Right lobe of liver (tissue), 6 donors: ENCODE measurements around the gene KARS1. TPM values are rescaled to one million over a fixed set of nuclear protein-coding genes. Genes with fewer than 3 reads are reported as not detected.

Source experiments
- ATAC-seq, 4 donors: fragments of 200-7000 bp; cut with Tn5 transposase; one replicate each; pipeline ENCODE4 v1.9.1; 2020; ENCODE audit warnings: mild to moderate bottlenecking in 4 of 4, moderate library complexity in 4 of 4
- DNase-seq, 3 donors: peaks; one replicate each; pipeline ENCODE4 v3.0.0-alpha.2; 2020
- H3K27ac ChIP-seq, 3 donors: fragments of 200-600 bp; one replicate each; pipeline ENCODE4 v1.8.0; 2022
- H3K27me3 ChIP-seq, 2 donors: fragments of 200-600 bp; one replicate each; pipeline ENCODE4 v1.8.0; 2022
- H3K36me3 ChIP-seq, 4 donors: fragments of 200-600 bp; sonication (generic) in 1 of 4; one replicate each; pipeline versions ENCODE4 v1.5.1 to v1.8.0; 2017 to 2022; ENCODE audit warnings: control low read depth in 1 of 4
- H3K4me1 ChIP-seq, 4 donors: fragments of 200-600 bp; sonication (generic) in 1 of 4; one replicate each; pipeline versions ENCODE4 v1.5.1 to v1.8.0; 2017 to 2022; ENCODE audit warnings: control low read depth in 1 of 4
- H3K4me3 ChIP-seq, 3 donors: fragments of 200-600 bp; one replicate each; pipeline ENCODE4 v1.8.0; 2022
- H3K9me3 ChIP-seq, 4 donors: fragments of 200-600 bp; sonication (generic) in 1 of 4; one replicate each; pipeline versions ENCODE4 v1.5.1 to v1.8.0; 2017 to 2022; ENCODE audit warnings: control low read depth in 1 of 4
- CTCF ChIP-seq, 4 donors: fragments of 200-600 bp in 3 of 4; fragments of 450-650 bp in 1 of 4; IDR thresholded peaks; one replicate each; pipeline versions ENCODE4 v1.5.1 to v1.8.0; 2016 to 2022; ENCODE audit warnings: antibody characterized with exemption in 4 of 4, mild to moderate bottlenecking in 2 of 4
- POLR2A ChIP-seq: fragments of 450-650 bp; IDR thresholded peaks from one replicate; pipeline ENCODE4 v1.6.1; 2017; ENCODE audit warnings: antibody characterized with exemption, mild to moderate bottlenecking
- whole genome bisulfite sequencing: methylation state at CpG from one replicate; pipeline ENCODE4 v1.1.6; 2018; ENCODE audit warnings: low coverage, low lambda C conversion rate; ENCODE audit not compliant: insufficient coverage; ENCODE audit errors: missing lambda C conversion rate; 5-methylcytosine and 5-hydroxymethylcytosine counted together
- intact Hi-C, 2 donors: fragments of 100-400 bp; cut with DNase I; formaldehyde crosslinking; loops; one replicate each; pipeline versions ENCODE4 v1.11.2 to v1.14.1; 2022
- total RNA-seq, 6 experiments: library from RNA; depleted of rRNA in 2 of 6; stranded (reverse); fragments of >200 nt in 2 of 6; fragmentation: NEBNext Ultra II Directional in 3 of 6; extraction: Animal tissue kit (Norgen Biotek cat#: 25700) in 3 of 6; gene quantifications; one replicate each; pipeline versions ENCODE4 v1.1.0 to v1.2.4, GENCODE V29; 2016 to 2023
- donor health status: DM: no; HTN: yes; CAD: no.
- donor health status: DM: no; HTN: no; CAD: no.
- donor health status: DM: no; HTN: no; CAD: no.
- donor health status: DM: no; HTN: yes; CAD: no.
- donor health status: DM: no; HTN: yes; CAD: no.

KARS1 gene
- total RNA-seq, 6 experiments from 2014 or later: 40.0 to 85.0 (median 53.8) TPM

DNA sequence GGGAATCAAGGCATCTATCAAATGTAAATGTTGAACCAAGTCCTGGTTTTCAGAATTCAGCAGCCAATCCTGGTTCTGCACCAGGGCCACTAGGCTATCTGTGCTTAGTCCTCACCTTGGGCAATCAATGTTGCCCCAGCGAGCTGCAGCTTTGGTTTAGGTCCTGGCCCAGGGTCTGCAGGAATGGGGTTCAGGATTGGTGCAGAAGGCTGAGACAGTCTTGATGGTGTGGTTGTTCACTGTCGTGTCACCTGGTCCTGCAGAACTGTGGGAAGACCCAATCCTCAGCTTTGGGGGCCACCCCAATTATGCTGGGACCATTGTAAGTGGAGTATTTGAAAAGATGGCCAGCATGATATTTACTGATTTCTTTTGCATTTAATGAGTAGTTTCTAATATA lies 10.7 kb upstream of the KARS1 start:
- WGBS: no CpG with 5 or more reads among the region's 2 CpGs
- no peaks in the 10 kb centered on the region for H3K4me1 ChIP-seq
- no peaks in the 10 kb centered on the region for H3K27me3 ChIP-seq
- TF ChIP-seq POLR2A (no peak), CTCF (IDR thresholded peaks at IDR 0.05) (no peak)
- intact Hi-C loops: no loop called here
- H3K9me3 ChIP-seq: no peaks in the 10 kb centered on the region
- H3K27ac ChIP-seq: no peak overlapping the region
- no peak for ATAC-seq
- no peak overlapping the region for H3K4me3 ChIP-seq
- peaks cover 7 to 49% (median 18%) of the 10 kb centered on the region in 4 donors for H3K36me3 ChIP-seq
- no peak for DNase-seq

DNA sequence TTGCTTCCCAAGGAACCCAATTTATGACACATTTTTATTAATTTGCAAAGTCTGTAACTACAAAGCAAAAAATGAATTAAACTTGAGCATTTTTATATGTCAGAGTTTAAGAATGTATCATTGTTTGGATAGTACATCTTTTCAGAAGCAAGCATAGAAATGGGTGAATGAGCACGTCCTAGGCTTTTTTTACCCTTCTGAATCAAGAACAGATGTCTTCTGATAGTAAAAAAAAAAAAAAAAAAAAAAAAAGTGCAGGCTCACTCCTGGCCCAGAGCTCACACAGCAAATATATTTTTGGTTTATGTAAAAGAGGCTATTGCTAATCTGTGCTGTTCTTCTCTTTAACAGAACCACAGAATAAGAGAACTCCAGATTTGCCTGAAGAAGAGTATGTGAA lies 6.5 kb upstream of the KARS1 start:
- peaks cover 7 to 48% (median 18%) of the 10 kb centered on the region in 4 donors for H3K36me3 ChIP-seq
- 67% methylated on average over 1 of the region's 1 CpG for WGBS
- peaks cover 0 to 30% (median 11%) of the 10 kb centered on the region in 4 donors for H3K4me1 ChIP-seq
- intact Hi-C loops: no loop called here
- no peak overlapping the region for H3K27ac ChIP-seq
- DNase-seq: no peak
- no peak for ATAC-seq
- no peaks in the 10 kb centered on the region for H3K27me3 ChIP-seq
- no peaks in the 10 kb centered on the region for H3K9me3 ChIP-seq
- no peak overlapping the region for H3K4me3 ChIP-seq
- TF ChIP-seq CTCF (IDR thresholded peaks at IDR 0.05) (no peak), POLR2A (no peak)

DNA sequence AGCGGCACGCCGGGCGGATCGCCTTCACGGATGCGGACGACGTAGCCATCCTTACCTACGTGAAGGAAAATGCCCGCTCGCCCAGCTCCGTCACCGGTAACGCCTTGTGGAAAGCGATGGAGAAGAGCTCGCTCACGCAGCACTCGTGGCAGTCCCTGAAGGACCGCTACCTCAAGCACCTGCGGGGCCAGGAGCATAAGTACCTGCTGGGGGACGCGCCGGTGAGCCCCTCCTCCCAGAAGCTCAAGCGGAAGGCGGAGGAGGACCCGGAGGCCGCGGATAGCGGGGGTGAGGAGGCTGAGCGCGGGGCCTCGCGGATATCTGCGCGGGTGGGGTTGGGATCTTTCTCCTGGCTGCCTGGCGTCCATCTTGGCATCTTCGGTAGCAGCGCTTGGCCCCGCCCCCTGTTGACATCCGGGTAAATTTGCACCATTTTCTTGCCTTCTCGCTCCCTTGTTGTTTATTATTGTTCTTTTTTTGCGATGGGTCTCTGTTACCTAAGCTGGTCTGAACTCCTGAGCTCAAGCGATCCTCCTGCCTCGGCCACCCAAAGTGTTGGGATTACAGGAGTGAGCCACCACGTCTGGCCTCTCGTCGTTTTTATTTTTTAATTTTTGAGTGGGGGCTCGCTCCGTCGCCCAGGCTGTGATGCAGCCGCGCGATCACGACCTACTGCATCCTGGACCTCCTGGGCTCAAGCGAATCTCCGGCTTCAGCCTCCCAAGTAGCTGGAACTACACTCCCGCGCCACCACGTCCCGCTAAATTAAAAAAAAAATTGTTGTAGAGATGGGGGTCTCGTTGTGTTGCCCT lies 1.0 kb upstream of the KARS1 start:
- intact Hi-C loops: no loop called here
- TF ChIP-seq CTCF (IDR thresholded peaks at IDR 0.05): no peak
- TF ChIP-seq POLR2A: no peak
- peak; percentile 83 to 85 (median 84) for DNase-seq
- no peaks in the 10 kb centered on the region for H3K9me3 ChIP-seq
- H3K36me3 ChIP-seq: peaks cover 0 to 17% (median 0%) of the 10 kb centered on the region in 4 donors
- ATAC-seq: peak; percentile 58 to 67 (median 64)
- H3K4me3 ChIP-seq: peak overlapping the region; percentile 95 to 98 (median 98)
- H3K27ac ChIP-seq: peak overlapping the region; percentile 92 to 98 (median 95)
- no peaks in the 10 kb centered on the region for H3K27me3 ChIP-seq
- H3K4me1 ChIP-seq: peaks cover 0 to 48% (median 18%) of the 10 kb centered on the region in 4 donors
- 0% methylated on average over 35 of the region's 62 CpGs for WGBS

DNA sequence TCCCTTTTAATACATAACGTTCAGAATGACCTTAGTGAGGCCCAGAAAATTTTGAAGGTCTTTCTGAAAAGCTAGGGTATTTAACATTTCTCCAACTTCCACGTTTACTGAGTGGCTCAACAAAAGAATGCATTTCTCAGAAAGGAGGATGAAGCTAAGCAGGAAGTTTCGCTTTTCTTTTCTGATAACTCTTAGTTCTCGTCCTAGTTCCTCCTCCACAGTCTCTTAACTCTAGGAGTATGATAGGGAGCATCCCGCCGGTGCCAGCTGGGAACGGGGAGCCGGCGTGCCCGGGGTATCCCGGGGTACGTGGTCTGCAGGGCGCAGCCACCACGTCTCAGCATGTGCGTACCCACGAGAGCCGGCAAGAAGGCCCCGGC lies 363 bp downstream of the KARS1 start:
- Histone ChIP-seq H3K27ac (peak overlapping the region; percentile 73 to 98 (median 95)), H3K4me3 (peak overlapping the region; percentile 95 to 98 (median 98)), H3K36me3 (peaks cover 0 to 17% (median 0%) of the 10 kb centered on the region in 4 donors), H3K4me1 (peaks cover 0 to 43% (median 15%) of the 10 kb centered on the region in 4 donors), H3K9me3 (no peaks in the 10 kb centered on the region), H3K27me3 (no peaks in the 10 kb centered on the region)
- intact Hi-C loops: no loop called here
- TF ChIP-seq POLR2A (no peak), CTCF (IDR thresholded peaks at IDR 0.05) (no peak)
- 0% methylated on average over 18 of the region's 18 CpGs for WGBS
- DNase-seq (no peak), ATAC-seq (peak; percentile 12 to 42 (median 16))
